NOMO-1 treated with dmso at 0.1 percent for 144 hours (cell line): Measurements from ENCODE around the gene FIZ1.

Experiments used
- DNase-seq: peaks from one replicate; lab custom pipeline; 2025; ENCODE audit not compliant: unreplicated experiment; lab: John Stamatoyannopoulos, UW

Gene FIZ1

GRCh38 chr19:55636723-55637122 lies 37.4 kb upstream of the FIZ1 start:
- DNase-seq: no peak

- DNase-seq: no peak
Observed at GRCh38 chr19:55635856-55636440, 36.6 kb upstream of the FIZ1 start.

GRCh38 chr19:55635334-55635717 lies 36.0 kb upstream of the FIZ1 start:
- DNase-seq: no peak

GRCh38 chr19:55633861-55634260 lies 34.5 kb upstream of the FIZ1 start:
- DNase-seq: no peak

GRCh38 chr19:55632463-55632834 lies 33.1 kb upstream of the FIZ1 start:
- DNase-seq: peak; percentile 58

GRCh38 chr19:55626350-55626749 lies 27.0 kb upstream of the FIZ1 start:
- no peak for DNase-seq

GRCh38 chr19:55625004-55625326 lies 25.6 kb upstream of the FIZ1 start:
- no peak for DNase-seq

- DNase-seq: peak; percentile 90
Observed at GRCh38 chr19:55624109-55625003, 25.0 kb upstream of the FIZ1 start, which contains the start of gene ZNF784. Gene ZNF784 (minus strand): TSS chr19:55624566. CDS start chr19:55624561, 5 bp downstream.

GRCh38 chr19:55623561-55623960 lies 24.2 kb upstream of the FIZ1 start:
- DNase-seq: no peak

- no peak for DNase-seq
Observed at GRCh38 chr19:55623130-55623529, 23.8 kb upstream of the FIZ1 start.

GRCh38 chr19:55622242-55622969 lies 23.1 kb upstream of the FIZ1 start:
- DNase-seq: no peak

- no peak for DNase-seq
Observed at GRCh38 chr19:55621673-55622231, 22.4 kb upstream of the FIZ1 start.

- no peak for DNase-seq
Observed at GRCh38 chr19:55621205-55621672, 21.9 kb upstream of the FIZ1 start.

- peak; percentile 87 for DNase-seq
Observed at GRCh38 chr19:55620410-55621204, 21.3 kb upstream of the FIZ1 start.

- DNase-seq: no peak
Observed at GRCh38 chr19:55619286-55619685, 20.0 kb upstream of the FIZ1 start.

GRCh38 chr19:55618426-55618825 lies 19.1 kb upstream of the FIZ1 start:
- DNase-seq: no peak

GRCh38 chr19:55617426-55617825 lies 18.1 kb upstream of the FIZ1 start:
- no peak for DNase-seq

GRCh38 chr19:55616395-55616875 lies 17.1 kb upstream of the FIZ1 start:
- DNase-seq: no peak

- no peak for DNase-seq
Observed at GRCh38 chr19:55615543-55616394, 16.5 kb upstream of the FIZ1 start.
